Measurements from ENCODE around the gene KCTD16. TPM values are rescaled to one million over a fixed set of nuclear protein-coding genes. Genes with fewer than 3 reads are reported as not detected.

Gene KCTD16
- total RNA-seq, 1 experiment from 2014 or later, result 0.08 TPM

DNA sequence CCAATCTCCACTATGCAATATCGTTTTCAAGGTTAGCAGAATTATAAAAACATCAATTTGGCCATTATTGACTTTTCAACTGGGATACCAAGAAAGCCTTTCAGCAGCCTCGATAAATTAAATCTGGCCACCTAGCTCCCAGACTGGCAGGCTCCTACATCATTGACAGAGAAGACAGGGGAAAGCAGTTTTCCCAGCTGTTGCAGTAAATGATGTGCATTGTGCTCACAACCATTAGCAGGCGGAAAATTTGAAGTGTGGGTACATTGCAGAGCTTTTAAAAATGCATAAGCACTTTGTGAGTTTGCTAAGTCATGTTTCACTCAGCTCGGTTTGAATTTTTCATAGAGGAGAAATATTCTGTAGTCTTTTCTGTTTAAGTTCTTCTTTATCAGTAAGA, 297.9 kb downstream of the KCTD16 start:
- Histone ChIP-seq H3K27ac (no peak overlapping the region), H3K27me3 (replicated peaks) (no peaks in the 10 kb centered on the region), H3K9me3 (replicated peaks) (no peaks in the 10 kb centered on the region), H3K4me3 (no peak overlapping the region), H3K36me3 (no peaks in the 10 kb centered on the region), H3K4me1 (replicated peaks) (no peaks in the 10 kb centered on the region)
- DNase-seq (ENCODE audit: low read depth in 1 of 2, low spot score in 2 of 2), result no peak

DNA sequence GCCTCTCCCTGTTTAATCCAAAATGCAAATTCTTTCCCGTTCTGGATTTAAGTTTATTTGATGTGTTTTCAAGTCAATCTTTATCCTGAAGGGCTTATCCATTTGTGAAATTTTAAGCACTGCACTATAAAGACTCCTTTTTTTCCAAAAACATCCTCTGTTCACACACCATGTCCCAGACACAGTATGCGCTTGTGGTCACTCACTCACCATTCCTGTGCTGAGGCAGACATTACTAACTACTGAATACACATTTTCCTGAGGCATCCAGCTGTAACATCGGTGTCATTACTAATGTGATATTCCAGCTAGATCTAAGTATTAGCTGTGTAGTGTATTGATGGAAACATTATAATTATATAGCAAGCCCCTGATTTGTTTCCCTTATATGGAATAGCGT, 298.4 kb downstream of the KCTD16 start:
- Histone ChIP-seq H3K36me3 (no peaks in the 10 kb centered on the region), H3K27me3 (replicated peaks) (no peaks in the 10 kb centered on the region), H3K27ac (no peak overlapping the region), H3K4me3 (no peak overlapping the region), H3K9me3 (replicated peaks) (no peaks in the 10 kb centered on the region), H3K4me1 (replicated peaks) (no peaks in the 10 kb centered on the region)
- DNase-seq (ENCODE audit: low read depth in 1 of 2, low spot score in 2 of 2), result no peak

DNA sequence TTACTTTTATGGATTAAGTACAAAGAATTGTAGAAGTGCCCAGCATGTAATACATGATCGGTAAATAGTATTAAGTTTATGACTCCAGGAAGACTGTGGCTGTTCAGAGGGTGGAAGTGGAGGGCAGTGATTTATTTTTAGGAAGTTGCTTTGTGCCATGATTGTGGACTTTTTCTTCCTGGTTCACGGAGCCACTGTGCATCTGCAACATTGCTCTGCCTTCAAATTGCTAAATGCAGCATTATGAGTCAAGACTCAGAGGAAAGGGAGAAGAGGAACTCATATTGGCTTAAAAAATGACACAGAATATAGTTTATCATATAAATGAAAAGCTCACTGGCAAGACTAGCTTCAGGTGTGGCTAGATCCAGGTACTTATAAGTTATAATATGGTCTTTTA, 301.5 kb downstream of the KCTD16 start:
- H3K4me3 ChIP-seq, result no peak overlapping the region
- H3K27me3 ChIP-seq (replicated peaks), result no peaks in the 10 kb centered on the region
- DNase-seq (ENCODE audit: low read depth in 1 of 2, low spot score in 2 of 2), result no peak
- no peaks in the 10 kb centered on the region for H3K9me3 ChIP-seq (replicated peaks)
- no peak overlapping the region for H3K27ac ChIP-seq
- no peaks in the 10 kb centered on the region for H3K36me3 ChIP-seq
- H3K4me1 ChIP-seq (replicated peaks), result no peaks in the 10 kb centered on the region

DNA sequence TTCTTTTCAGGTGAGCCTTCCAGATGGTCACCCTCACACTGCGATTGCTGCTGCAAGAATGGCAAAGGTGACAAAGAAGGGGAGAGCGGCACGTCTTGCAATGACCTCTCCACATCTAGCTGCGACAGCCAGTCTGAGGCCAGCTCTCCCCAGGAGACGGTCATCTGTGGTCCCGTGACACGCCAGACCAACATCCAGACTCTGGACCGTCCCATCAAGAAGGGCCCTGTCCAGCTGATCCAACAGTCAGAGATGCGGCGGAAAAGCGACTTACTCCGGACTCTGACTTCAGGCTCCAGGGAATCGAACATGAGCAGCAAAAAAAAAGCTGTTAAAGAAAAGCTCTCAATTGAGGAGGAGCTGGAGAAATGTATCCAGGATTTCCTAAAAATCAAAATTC, 303.0 kb downstream of the KCTD16 start:
- Histone ChIP-seq H3K9me3 (replicated peaks) (no peaks in the 10 kb centered on the region), H3K4me3 (no peak overlapping the region), H3K27ac (no peak overlapping the region), H3K4me1 (replicated peaks) (no peaks in the 10 kb centered on the region), H3K36me3 (no peaks in the 10 kb centered on the region), H3K27me3 (replicated peaks) (no peaks in the 10 kb centered on the region)
- no peak for DNase-seq (ENCODE audit: low read depth in 1 of 2, low spot score in 2 of 2)

DNA sequence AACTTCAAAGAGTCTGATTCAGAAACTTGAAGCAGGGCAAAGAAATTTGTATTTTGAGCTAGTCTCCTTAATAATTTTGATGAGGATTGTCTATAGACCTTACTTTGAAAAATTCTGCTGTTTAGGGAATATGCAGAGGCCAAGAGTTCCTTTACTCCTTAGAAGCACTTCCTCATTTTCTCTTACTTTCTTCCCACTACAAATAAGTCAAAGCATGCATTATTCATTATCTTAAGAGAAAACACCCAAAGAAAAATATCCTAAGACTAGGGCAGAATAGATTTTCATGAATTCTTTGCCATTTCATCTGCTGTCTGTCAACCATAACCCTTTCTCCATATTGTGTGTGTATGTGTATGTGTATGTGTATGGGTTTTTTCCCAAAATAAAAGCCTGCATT, 307.9 kb downstream of the KCTD16 start:
- no peak overlapping the region for H3K27ac ChIP-seq
- H3K9me3 ChIP-seq (replicated peaks), result no peaks in the 10 kb centered on the region
- DNase-seq (ENCODE audit: low read depth in 1 of 2, low spot score in 2 of 2), result no peak
- H3K4me3 ChIP-seq, result no peak overlapping the region
- H3K4me1 ChIP-seq (replicated peaks), result peaks cover 2% of the 10 kb centered on the region
- H3K27me3 ChIP-seq (replicated peaks), result no peaks in the 10 kb centered on the region
- no peaks in the 10 kb centered on the region for H3K36me3 ChIP-seq

DNA sequence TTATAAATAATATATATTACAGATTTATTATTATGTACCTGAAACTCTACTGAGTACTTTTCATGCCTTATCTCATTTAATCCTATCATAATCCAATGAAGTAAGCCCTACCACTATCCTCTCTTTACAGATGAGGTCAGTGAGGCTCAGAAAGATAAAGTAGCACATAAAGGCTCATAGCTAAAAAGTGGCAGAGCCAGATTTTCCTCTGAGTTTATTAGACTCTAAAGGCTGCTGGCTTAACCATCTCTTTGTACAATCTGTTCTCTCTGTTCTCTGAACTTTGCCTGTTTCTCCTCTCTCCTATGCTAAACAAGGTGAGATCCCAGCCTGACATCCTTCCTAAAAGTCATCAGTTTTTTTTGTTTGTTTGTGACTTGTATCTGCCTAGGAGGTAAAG, 311.2 kb downstream of the KCTD16 start:
- H3K27me3 ChIP-seq (replicated peaks), result no peaks in the 10 kb centered on the region

DNA sequence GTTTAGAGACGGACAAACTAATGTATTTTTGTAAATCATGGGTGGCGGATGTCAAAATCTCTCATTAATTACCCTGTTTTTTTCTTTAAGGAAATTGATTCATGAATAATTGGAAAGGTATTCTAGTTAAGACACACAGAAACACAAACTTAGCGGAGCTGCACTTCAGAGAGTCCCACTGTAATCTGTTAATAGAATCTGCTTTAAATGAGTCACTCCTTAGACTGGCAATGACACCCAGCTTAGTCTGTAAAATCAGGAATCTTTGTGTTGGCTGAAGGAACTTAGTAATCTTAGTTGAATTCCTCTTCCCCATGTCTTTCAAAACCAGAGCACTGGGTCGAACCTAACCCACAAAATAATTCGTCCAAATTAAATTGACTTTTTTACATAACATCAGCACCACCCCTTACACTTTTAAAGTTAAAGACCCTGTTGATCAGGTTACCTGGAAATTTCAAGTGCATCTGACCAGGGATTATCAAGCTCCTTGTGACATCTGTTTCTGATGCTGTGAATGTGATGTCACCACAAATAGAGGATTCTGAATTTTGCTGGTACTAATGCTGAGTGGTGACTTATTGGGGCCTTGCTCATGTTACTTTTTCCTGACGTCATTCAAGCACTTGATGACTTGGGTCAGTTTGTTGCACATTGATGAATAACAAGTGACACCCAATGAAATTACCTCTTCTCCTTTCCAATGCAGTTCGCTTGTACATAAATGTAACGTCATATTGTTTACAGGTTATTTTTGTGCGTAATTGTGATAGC, 313.6 kb downstream of the KCTD16 start:
- peak in 1 of 2 experiments; percentile 50 for DNase-seq (ENCODE audit: low read depth in 1 of 2, low spot score in 2 of 2)
- H3K4me3 ChIP-seq, result no peak overlapping the region
- peak overlapping the region; percentile 6; the same call in 1 of the 2 replicates for H3K27ac ChIP-seq
- H3K27me3 ChIP-seq (replicated peaks), result no peaks in the 10 kb centered on the region
- no peaks in the 10 kb centered on the region for H3K36me3 ChIP-seq
- no peaks in the 10 kb centered on the region for H3K9me3 ChIP-seq (replicated peaks)
- peaks cover 16% of the 10 kb centered on the region for H3K4me1 ChIP-seq (replicated peaks)

More for the DNA sequence above, 311.2 kb downstream of the KCTD16 start:
- Histone ChIP-seq H3K9me3 (replicated peaks) (no peaks in the 10 kb centered on the region), H3K4me3 (no peak overlapping the region), H3K36me3 (no peaks in the 10 kb centered on the region), H3K4me1 (replicated peaks) (peaks cover 16% of the 10 kb centered on the region), H3K27ac (no peak overlapping the region)
- no peak for DNase-seq (ENCODE audit: low read depth in 1 of 2, low spot score in 2 of 2)

DNA sequence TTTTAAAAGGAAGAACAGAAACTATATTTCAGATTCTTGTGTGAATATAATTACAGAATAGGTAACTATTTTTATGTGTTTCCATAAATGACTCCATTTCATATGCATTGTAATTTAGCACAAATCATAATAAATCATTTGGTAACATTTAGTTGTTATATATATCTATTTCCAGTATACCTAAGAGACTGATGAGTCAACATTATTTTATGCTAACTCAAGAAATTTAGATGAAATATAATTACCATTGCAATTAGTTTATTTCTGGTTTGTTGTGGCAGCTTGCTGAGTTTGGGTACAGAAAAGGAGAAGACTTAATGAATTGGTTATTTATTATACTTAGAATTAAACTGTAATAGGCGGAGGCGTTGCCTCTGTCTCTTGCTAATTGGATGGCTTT, 314.9 kb downstream of the KCTD16 start:
- no peaks in the 10 kb centered on the region for H3K36me3 ChIP-seq
- no peaks in the 10 kb centered on the region for H3K9me3 ChIP-seq (replicated peaks)
- no peak overlapping the region for H3K27ac ChIP-seq
- peaks cover 16% of the 10 kb centered on the region for H3K4me1 ChIP-seq (replicated peaks)
- H3K4me3 ChIP-seq, result no peak overlapping the region
- H3K27me3 ChIP-seq (replicated peaks), result no peaks in the 10 kb centered on the region
- no peak for DNase-seq (ENCODE audit: low read depth in 1 of 2, low spot score in 2 of 2)

DNA sequence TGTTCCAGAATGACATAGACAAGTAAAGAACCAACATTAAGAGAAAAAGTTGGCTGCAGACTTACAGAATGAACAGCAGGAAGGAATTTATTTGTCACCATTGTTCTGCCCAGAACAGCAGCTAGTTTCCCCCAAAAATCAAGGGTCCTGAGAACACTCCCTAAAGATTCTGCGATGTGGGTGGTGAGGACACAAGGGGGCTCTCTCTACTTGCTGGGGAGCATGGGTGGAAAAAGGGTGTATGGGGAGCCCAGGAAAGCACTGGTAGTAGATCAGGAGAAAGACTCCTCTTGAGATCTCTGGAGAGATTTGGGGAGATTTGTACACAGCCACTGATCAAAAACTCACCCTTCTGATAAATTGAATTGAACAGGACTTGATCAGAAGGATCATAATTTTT, 316.5 kb downstream of the KCTD16 start:
- Histone ChIP-seq H3K9me3 (replicated peaks) (no peaks in the 10 kb centered on the region), H3K4me1 (replicated peaks) (peaks cover 16% of the 10 kb centered on the region), H3K27ac (no peak overlapping the region), H3K4me3 (no peak overlapping the region), H3K27me3 (replicated peaks) (no peaks in the 10 kb centered on the region), H3K36me3 (no peaks in the 10 kb centered on the region)
- no peak for DNase-seq (ENCODE audit: low read depth in 1 of 2, low spot score in 2 of 2)

DNA sequence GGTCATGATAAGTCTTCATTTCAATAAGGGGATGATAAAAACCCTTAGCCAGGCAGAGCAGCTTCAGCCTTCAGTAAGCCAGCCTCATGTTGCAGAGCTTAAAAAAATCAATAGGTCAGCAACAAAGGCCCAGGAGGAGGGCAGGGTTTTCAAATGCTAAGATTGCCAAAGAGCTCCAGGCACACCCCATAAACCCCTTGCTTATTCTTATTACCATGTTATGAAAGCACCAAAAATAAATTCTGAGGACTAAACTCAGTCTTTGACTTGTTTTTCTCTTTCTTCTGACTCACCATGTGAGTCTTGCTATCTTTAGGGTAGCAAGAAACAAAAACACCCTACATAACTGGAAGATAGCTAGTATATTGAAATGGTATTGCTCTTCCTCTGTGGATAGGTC, 317.1 kb downstream of the KCTD16 start:
- Histone ChIP-seq H3K4me1 (replicated peaks) (peaks cover 16% of the 10 kb centered on the region), H3K9me3 (replicated peaks) (no peaks in the 10 kb centered on the region), H3K27ac (no peak overlapping the region), H3K4me3 (no peak overlapping the region), H3K36me3 (no peaks in the 10 kb centered on the region), H3K27me3 (replicated peaks) (no peaks in the 10 kb centered on the region)
- no peak for DNase-seq (ENCODE audit: low read depth in 1 of 2, low spot score in 2 of 2)

DNA sequence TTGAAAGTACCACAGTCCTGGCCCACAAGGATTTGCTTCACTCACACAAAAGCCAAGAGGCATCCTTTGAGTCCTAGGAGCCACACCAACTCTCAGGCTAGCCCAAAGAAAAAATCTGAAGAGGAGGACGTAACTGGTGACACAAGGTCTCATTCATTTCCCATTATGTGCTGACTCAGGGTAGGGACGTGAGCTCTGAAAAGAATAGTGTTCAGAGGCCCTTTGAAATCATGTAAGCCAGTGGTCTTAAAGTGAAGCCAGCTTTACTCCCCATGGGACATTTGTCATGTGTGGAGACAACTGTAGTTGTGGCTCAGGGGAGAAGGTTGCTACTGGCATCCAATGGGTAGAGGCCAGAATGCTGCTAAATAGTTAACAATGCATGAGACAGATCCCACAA, 332.4 kb downstream of the KCTD16 start:
- H3K4me1 ChIP-seq (replicated peaks), result no peaks in the 10 kb centered on the region
- no peaks in the 10 kb centered on the region for H3K27me3 ChIP-seq (replicated peaks)
- H3K36me3 ChIP-seq, result no peaks in the 10 kb centered on the region
- no peak overlapping the region for H3K27ac ChIP-seq
- DNase-seq (ENCODE audit: low read depth in 1 of 2, low spot score in 2 of 2), result no peak
- no peaks in the 10 kb centered on the region for H3K9me3 ChIP-seq (replicated peaks)
- no peak overlapping the region for H3K4me3 ChIP-seq

DNA sequence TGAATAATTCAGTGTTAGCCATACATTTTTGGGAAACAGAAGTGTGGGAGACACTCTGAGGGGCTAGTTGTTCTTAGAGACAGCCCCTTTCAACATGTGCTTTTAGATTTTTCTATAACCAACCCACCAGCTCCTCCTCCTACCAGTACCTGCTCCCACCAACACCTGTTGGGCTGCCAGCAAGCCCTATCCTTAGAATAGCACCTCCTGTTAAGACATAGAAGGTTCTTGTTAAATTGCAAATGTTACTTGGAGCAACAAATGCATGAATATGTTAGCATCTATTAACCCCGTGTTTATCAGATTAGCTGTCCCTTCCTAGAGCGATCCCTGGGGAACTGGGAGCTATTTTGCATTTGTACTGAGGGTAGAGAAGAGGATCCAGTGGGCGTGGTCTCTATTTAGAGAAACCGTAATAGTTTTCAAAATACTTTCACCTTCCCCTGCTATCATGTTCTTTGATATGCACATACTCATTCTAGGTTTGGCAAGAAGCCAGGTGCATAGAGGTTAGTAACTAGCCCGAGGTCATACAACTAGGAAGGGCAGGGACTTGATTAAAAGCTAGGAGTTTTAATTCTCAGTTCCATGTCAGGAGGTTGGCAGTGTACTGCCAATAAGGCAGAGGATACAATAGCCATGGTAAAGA, 334.4 kb downstream of the KCTD16 start:
- Histone ChIP-seq H3K4me3 (no peak overlapping the region), H3K9me3 (replicated peaks) (no peaks in the 10 kb centered on the region), H3K27ac (no peak overlapping the region), H3K4me1 (replicated peaks) (no peaks in the 10 kb centered on the region), H3K27me3 (replicated peaks) (no peaks in the 10 kb centered on the region), H3K36me3 (no peaks in the 10 kb centered on the region)
- no peak for DNase-seq (ENCODE audit: low read depth in 1 of 2, low spot score in 2 of 2)

DNA sequence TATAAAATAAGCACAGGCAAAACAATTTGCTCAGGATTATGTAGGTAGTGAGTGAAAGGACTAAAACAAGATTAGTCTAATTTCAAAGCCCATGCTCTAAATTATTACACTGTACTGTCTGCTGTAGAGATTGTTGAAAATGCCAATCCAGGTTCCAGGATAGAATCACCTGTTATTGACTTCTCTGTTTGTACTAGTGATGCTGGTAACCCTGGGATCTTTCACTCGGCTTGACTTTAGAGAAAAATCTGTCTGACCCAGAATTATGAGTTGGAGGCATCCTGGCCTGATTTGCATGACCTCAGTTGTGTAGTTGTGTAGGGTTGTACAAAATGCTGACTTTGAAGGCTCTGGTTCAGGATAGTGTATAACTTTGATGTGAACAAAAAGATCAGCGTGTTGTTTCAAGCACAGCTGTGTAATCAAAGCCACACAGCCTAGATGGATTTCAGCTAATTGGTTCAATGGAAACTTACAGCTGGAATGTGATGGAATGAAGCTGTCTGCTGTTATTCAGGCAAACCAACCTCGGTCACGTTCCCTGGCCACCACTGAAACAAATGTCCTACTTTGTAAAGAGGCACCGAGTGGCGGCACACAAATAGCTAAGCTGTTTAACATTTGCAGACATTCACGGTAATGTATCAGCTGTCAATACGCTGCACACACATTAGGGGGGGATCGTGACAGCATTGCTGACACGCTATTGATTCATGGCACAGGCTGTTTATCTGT, 340.3 kb downstream of the KCTD16 start:
- H3K27ac ChIP-seq, result no peak overlapping the region
- no peak for DNase-seq (ENCODE audit: low read depth in 1 of 2, low spot score in 2 of 2)
- no peaks in the 10 kb centered on the region for H3K4me1 ChIP-seq (replicated peaks)
- no peaks in the 10 kb centered on the region for H3K27me3 ChIP-seq (replicated peaks)
- no peaks in the 10 kb centered on the region for H3K36me3 ChIP-seq
- peaks cover 5% of the 10 kb centered on the region; the same call in 1 of the 2 replicates for H3K9me3 ChIP-seq (replicated peaks)
- no peak overlapping the region for H3K4me3 ChIP-seq

DNA sequence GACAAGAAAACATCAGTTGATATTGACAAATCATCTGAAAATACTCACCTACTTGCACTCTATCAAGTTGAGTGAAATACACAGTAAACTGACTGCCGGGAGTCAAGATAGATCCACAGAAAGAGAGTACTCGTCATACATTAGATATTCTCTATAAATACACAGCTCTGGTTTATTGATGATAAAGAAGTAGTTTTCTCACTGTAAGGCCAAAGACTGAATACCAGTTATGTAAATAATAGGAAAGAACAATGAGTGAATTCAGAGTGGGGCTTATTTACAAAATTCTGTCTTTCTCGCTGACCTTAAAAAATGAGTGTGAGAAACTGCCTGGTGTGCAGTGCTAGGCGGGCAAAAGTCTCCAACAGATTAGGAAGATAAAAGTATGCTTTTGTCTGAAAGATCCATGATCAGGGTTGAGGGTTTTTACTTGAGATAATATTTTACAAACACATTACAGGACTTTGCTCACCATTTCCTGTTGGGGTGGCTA, 341.0 kb downstream of the KCTD16 start:
- no peaks in the 10 kb centered on the region for H3K4me1 ChIP-seq (replicated peaks)
- no peak for DNase-seq (ENCODE audit: low read depth in 1 of 2, low spot score in 2 of 2)
- H3K36me3 ChIP-seq, result no peaks in the 10 kb centered on the region
- no peaks in the 10 kb centered on the region for H3K27me3 ChIP-seq (replicated peaks)
- H3K4me3 ChIP-seq, result no peak overlapping the region
- H3K9me3 ChIP-seq (replicated peaks), result peaks cover 5% of the 10 kb centered on the region; the same call in 1 of the 2 replicates
- H3K27ac ChIP-seq, result no peak overlapping the region

Measured in SJSA1 (cell line).